HCT116 (cell line): ENCODE results near the gene MAPRE3. TPM values are rescaled to one million over a fixed set of nuclear protein-coding genes. Genes with fewer than 3 reads are reported as not detected.

Source experiments
- ATAC-seq: fragments of 200-7000 bp; cut with Tn5 transposase; 2 replicates; pipeline ENCODE4 v1.9.1; 2020; ENCODE audit warnings: mild to moderate bottlenecking, moderate library complexity
- BruUV-seq: library from RNA; stranded (reverse); fragments of 400-500 nt; replicated peaks from 2 replicates; lab custom pipeline; 2021; lab: Mats Ljungman, UMichigan
- CTCF ChIA-PET: fragments of 300-600 bp; sonication (Branson Sonifier 250); formaldehyde crosslinking; loops from one replicate; lab custom pipeline; 2021; ENCODE audit warnings: antibody characterized with exemption; lab: Charles Lee
- POLR2A ChIA-PET: fragments of 300-600, 350-600 bp; sonication (Branson Sonifier 250); formaldehyde crosslinking; loops from one replicate; lab custom pipeline; 2021; ENCODE audit warnings: antibody characterized with exemption; lab: Charles Lee
- RAD21 ChIA-PET, 2 experiments: fragments of 300-600 bp; sonication (Branson Sonifier 250); formaldehyde crosslinking; loops; one replicate each; lab custom pipeline; 2023; ENCODE audit warnings: low total read pairs in 2 of 2; ENCODE audit not compliant: uncharacterized antibody in 2 of 2, unreplicated experiment in 2 of 2, low non-redundant PET in 1 of 2; lab: Charles Lee
- DNase-seq: peaks from one replicate; pipeline ENCODE4 v3.0.0-alpha.2; 2010; ENCODE audit warnings: low read depth, low spot score
- H2AFZ ChIP-seq: fragments of 200-600 bp; shearing (Covaris generic), sonication (generic); 2 replicates; pipeline ENCODE4 v1.6.1; 2017; ENCODE audit warnings: low read depth, mixed run types, mixed read lengths, antibody characterized with exemption, low read length; ENCODE audit not compliant: poor library complexity, severe bottlenecking
- H3K27ac ChIP-seq: 2 replicates; pipeline ENCODE4 v1.5.1; 2012; ENCODE audit warnings: low read depth, low read length
- H3K27me3 ChIP-seq: fragments of 200-600 bp; sonication (generic); 2 replicates; pipeline ENCODE4 v1.6.1; 2016; ENCODE audit warnings: mixed run types, low read length, mixed read lengths; ENCODE audit not compliant: insufficient read depth
- H3K36me3 ChIP-seq, 2 experiments: fragments of 200-500 bp in 1 of 2; fragments of 200-600 bp in 1 of 2; sonication (Bioruptor generic) in 1 of 2; sonication (generic) in 1 of 2; 2 replicates each; pipeline versions ENCODE4 v1.5.1 to v1.6.1; 2014 to 2016; ENCODE audit warnings: low read length in 2 of 2, inconsistent platforms in 1 of 2, mixed read lengths in 1 of 2, mixed run types in 1 of 2; ENCODE audit not compliant: insufficient read depth in 2 of 2, control insufficient read depth in 1 of 2
- H3K4me1 ChIP-seq, 2 experiments: fragments of 200-600 bp in 1 of 2; sonication (generic) in 1 of 2; 2 replicates each; pipeline versions ENCODE4 v1.5.1 to v1.6.1; 2012 to 2017; ENCODE audit warnings: low read length in 2 of 2, inconsistent platforms in 1 of 2, mild to moderate bottlenecking in 1 of 2, mixed read lengths in 1 of 2, mixed run types in 1 of 2, moderate library complexity in 1 of 2; ENCODE audit not compliant: insufficient read depth in 2 of 2, control insufficient read depth in 1 of 2
- H3K4me2 ChIP-seq: fragments of 200-600 bp; sonication (generic); 2 replicates; pipeline ENCODE4 v1.6.1; 2017; ENCODE audit warnings: mixed run types, low read length, mixed read lengths
- H3K4me3 ChIP-seq, 2 experiments: fragments of 200-600 bp in 1 of 2; sonication (generic) in 1 of 2; replicated peaks in 1 of 2; 2 replicates each; pipeline ENCODE4 v1.5.1; 2011 to 2016; ENCODE audit warnings: low read length in 2 of 2, control low read depth in 1 of 2, low read depth in 1 of 2, mild to moderate bottlenecking in 1 of 2, mixed read lengths in 1 of 2, mixed run types in 1 of 2
- H3K79me2 ChIP-seq: fragments of 200-600 bp; sonication (generic); 2 replicates; pipeline ENCODE4 v1.6.1; 2017; ENCODE audit warnings: mild to moderate bottlenecking, mixed run types, low read length, moderate library complexity, mixed read lengths; ENCODE audit not compliant: insufficient read depth
- H3K9ac ChIP-seq: fragments of 200-600 bp; sonication (generic); 2 replicates; pipeline ENCODE4 v1.6.1; 2016; ENCODE audit warnings: low read length, mixed read lengths
- H3K9me2 ChIP-seq: fragments of 200-600 bp; sonication (generic), shearing (Covaris generic); 2 replicates; pipeline ENCODE4 v1.6.1; 2017; ENCODE audit warnings: mixed run types, mild to moderate bottlenecking, moderate library complexity; ENCODE audit not compliant: insufficient read depth
- H3K9me3 ChIP-seq, 2 experiments: fragments of 200-500 bp in 1 of 2; fragments of 200-600 bp in 1 of 2; sonication (Bioruptor generic) in 1 of 2; sonication (generic) in 1 of 2; 2 replicates each; pipeline ENCODE4 v1.6.1; 2014 to 2017; ENCODE audit warnings: low read length in 2 of 2, mixed read lengths in 2 of 2, inconsistent platforms in 1 of 2, low read depth in 1 of 2, mild to moderate bottlenecking in 1 of 2, mixed run types in 1 of 2, moderate library complexity in 1 of 2; ENCODE audit not compliant: control insufficient read depth in 1 of 2, insufficient read depth in 1 of 2
- H4K20me1 ChIP-seq: fragments of 200-600 bp; sonication (generic), shearing (Covaris generic); 2 replicates; pipeline ENCODE4 v1.6.1; 2017; ENCODE audit warnings: mixed run types, mild to moderate bottlenecking, moderate library complexity; ENCODE audit not compliant: insufficient read depth
- CBX3 ChIP-seq: IDR thresholded peaks from 2 replicates; pipeline ENCODE4 v1.6.1; 2012; ENCODE audit warnings: low read depth
- CEBPB ChIP-seq: IDR thresholded peaks from 2 replicates; pipeline ENCODE4 v1.6.1; 2012; ENCODE audit warnings: low read depth
- ELF1 ChIP-seq: IDR thresholded peaks from 2 replicates; pipeline ENCODE4 v1.6.1; 2012; ENCODE audit warnings: low read depth, borderline replicate concordance
- EZH2phosphoT487 ChIP-seq: fragments of 200-600 bp; IDR thresholded peaks from 2 replicates; pipeline ENCODE4 v1.6.1; 2018; ENCODE audit warnings: antibody characterized with exemption, borderline replicate concordance
- JUND ChIP-seq: IDR thresholded peaks from 2 replicates; pipeline ENCODE4 v1.6.1; 2012
- POLR2A ChIP-seq: IDR thresholded peaks from 2 replicates; pipeline ENCODE4 v1.7.0; 2011; ENCODE audit warnings: borderline replicate concordance; ENCODE audit not compliant: insufficient read depth, insufficient read length; ENCODE audit errors: extremely low read depth
- RAD21 ChIP-seq: IDR thresholded peaks from 2 replicates; pipeline ENCODE4 v1.6.1; 2012; ENCODE audit warnings: low read depth, mild to moderate bottlenecking
- SIN3A ChIP-seq: IDR thresholded peaks from 2 replicates; pipeline ENCODE4 v1.6.1; 2012; ENCODE audit warnings: low read depth
- TCF7L2 ChIP-seq: IDR thresholded peaks from 2 replicates; pipeline ENCODE4 v1.7.0; 2011; ENCODE audit warnings: borderline replicate concordance, inconsistent platforms; ENCODE audit not compliant: insufficient read depth, insufficient read length; ENCODE audit errors: extremely low read depth
- ZNF274 ChIP-seq: fragments of 200-500 bp; sonication (Bioruptor generic); IDR thresholded peaks from 2 replicates; pipeline ENCODE4 v1.6.1; 2014; ENCODE audit warnings: mild to moderate bottlenecking, low read depth, low read length, inconsistent platforms
- intact Hi-C: fragments of 100-400 bp; cut with micrococcal nuclease; formaldehyde crosslinking; loops from 2 replicates; pipeline ENCODE4 v1.10.0; 2022
- total RNA-seq: library from RNA; stranded (reverse); gene quantifications from one replicate; pipeline ENCODE4 v1.2.1, GENCODE V29; 2021; ENCODE audit not compliant: unreplicated experiment
- TF ChIP-seq, protein P1 (sequence below): IDR thresholded peaks from 2 replicates; pipeline ENCODE4 v1.6.1; 2012
- TF ChIP-seq, protein P2 (sequence below), 3 experiments: fragments of 200-600 bp in 1 of 3; sonication (generic) in 1 of 3; IDR thresholded peaks in 2 of 3; conservative IDR thresholded peaks in 1 of 3; 2 replicates each; pipeline ENCODE4 v1.5.1; 2012 to 2017; ENCODE audit warnings: low read depth in 2 of 3, low read length in 2 of 3, antibody characterized with exemption in 1 of 3, borderline replicate concordance in 1 of 3, control low read depth in 1 of 3, mild to moderate bottlenecking in 1 of 3, mixed read lengths in 1 of 3, mixed run types in 1 of 3, moderate library complexity in 1 of 3; ENCODE audit not compliant: insufficient read depth in 1 of 3

The MAPRE3 gene
- total RNA-seq, 1 experiment from 2014 or later: 12.1 TPM

DNA sequence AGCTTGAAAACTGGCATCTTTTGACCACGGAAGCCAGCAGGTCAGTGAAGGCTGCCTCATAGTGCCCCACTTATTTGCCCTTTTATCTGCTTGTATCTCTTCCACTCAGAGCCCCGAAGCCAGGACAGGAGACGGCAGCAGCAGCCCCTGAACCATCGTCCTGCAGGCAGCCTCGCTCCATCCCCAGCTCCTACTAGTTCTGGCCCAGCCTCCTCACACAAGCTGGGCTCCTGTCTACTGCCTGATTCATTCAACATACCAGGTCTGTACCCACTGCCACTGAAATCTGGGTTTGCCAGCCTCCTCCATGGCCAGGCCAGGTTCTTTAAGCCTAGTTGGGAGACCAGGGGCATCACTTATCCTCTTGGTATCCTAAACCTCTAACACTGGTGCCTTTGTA, 96.9 kb downstream of the MAPRE3 start:
- Histone ChIP-seq H3K9me2 (no peaks in the 10 kb centered on the region), H3K27ac (no peak overlapping the region), H3K9ac (no peak overlapping the region), H3K4me3 (no peak overlapping the region), H3K9me3 (no peaks in the 10 kb centered on the region), H3K79me2 (peaks cover 33% of the 10 kb centered on the region), H3K4me1 (peaks cover 7 to 17% of the 10 kb centered on the region in 2 experiments), H3K27me3 (no peaks in the 10 kb centered on the region), H3K36me3 (peaks cover 16 to 17% of the 10 kb centered on the region in 2 experiments; a peak in 3 of 4 replicates), H3K4me2 (no peak overlapping the region), H4K20me1 (no peaks in the 10 kb centered on the region), H2AFZ (no peak overlapping the region)
- CTCF ChIA-PET: no interaction called here
- BruUV-seq: no TSS peak
- RAD21 ChIA-PET: no interaction called here
- intact Hi-C loops: no loop called here
- TF ChIP-seq, protein P1, sequence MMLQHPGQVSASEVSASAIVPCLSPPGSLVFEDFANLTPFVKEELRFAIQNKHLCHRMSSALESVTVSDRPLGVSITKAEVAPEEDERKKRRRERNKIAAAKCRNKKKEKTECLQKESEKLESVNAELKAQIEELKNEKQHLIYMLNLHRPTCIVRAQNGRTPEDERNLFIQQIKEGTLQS: no peak
- TF ChIP-seq ZNF274: no peak
- no peak for TF ChIP-seq EZH2phosphoT487
- TF ChIP-seq POLR2A: no peak
- no peak for TF ChIP-seq ELF1
- no peak for TF ChIP-seq CBX3
- TF ChIP-seq TCF7L2: no peak
- TF ChIP-seq, all 23 proteins: peak for 0
- DNase-seq (no peak), ATAC-seq (no peak)
- POLR2A ChIA-PET: interaction anchor here (0.6 to 1.0 kb wide), 3 partner anchors 9 to 45 kb away, joined by 3 read pairs; no protein-coding TSS in a partner anchor

DNA sequence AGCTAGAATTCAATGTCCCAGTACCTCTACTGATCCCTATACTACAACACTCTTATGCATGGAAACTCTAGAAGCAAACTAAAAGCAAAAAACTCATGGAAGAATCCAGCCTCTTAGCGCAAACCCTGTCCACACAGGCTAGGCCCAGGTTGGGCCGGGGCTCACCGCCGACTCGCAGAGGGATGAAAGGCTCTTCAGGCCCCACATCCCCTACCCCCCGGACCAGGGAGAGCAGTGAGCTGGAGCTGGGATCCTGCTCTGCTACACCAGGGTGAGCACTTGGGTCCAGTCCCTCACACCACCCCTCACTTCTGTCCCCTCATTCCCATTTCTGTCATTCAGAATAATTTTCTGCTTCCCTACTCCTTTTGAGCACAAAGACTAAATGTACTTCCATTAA, 99.0 kb downstream of the MAPRE3 start:
- H3K79me2 ChIP-seq: peaks cover 33% of the 10 kb centered on the region
- TF ChIP-seq, protein P2, sequence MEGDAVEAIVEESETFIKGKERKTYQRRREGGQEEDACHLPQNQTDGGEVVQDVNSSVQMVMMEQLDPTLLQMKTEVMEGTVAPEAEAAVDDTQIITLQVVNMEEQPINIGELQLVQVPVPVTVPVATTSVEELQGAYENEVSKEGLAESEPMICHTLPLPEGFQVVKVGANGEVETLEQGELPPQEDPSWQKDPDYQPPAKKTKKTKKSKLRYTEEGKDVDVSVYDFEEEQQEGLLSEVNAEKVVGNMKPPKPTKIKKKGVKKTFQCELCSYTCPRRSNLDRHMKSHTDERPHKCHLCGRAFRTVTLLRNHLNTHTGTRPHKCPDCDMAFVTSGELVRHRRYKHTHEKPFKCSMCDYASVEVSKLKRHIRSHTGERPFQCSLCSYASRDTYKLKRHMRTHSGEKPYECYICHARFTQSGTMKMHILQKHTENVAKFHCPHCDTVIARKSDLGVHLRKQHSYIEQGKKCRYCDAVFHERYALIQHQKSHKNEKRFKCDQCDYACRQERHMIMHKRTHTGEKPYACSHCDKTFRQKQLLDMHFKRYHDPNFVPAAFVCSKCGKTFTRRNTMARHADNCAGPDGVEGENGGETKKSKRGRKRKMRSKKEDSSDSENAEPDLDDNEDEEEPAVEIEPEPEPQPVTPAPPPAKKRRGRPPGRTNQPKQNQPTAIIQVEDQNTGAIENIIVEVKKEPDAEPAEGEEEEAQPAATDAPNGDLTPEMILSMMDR (IDR thresholded peaks at IDR 0.05 in 2 of 3, conservative IDR thresholded peaks at IDR 0.05 in 1 of 3; ENCODE audit: borderline replicate concordance in 1 of 3, insufficient read depth in 1 of 3, low read depth in 2 of 3, low read length in 2 of 3): no peak
- TF ChIP-seq SIN3A: no peak
- no peak for TF ChIP-seq CEBPB
- TF ChIP-seq ELF1: no peak
- TF ChIP-seq RAD21: no peak
- TF ChIP-seq JUND: no peak
- H3K9me2 ChIP-seq: no peaks in the 10 kb centered on the region
- H3K4me2 ChIP-seq: peak overlapping the region; percentile 89
- intact Hi-C loops: no loop called here
- ChIA-PET CTCF (no interaction called here), RAD21 (no interaction called here), POLR2A (no interaction called here)
- H3K4me3 ChIP-seq: no peak overlapping the region
- no peak overlapping the region for H2AFZ ChIP-seq
- no peak overlapping the region for H3K9ac ChIP-seq
- no peaks in the 10 kb centered on the region for H4K20me1 ChIP-seq
- H3K9me3 ChIP-seq: no peaks in the 10 kb centered on the region
- H3K27me3 ChIP-seq: no peaks in the 10 kb centered on the region
- no TSS peak for BruUV-seq
- H3K4me1 ChIP-seq: peaks cover 7 to 18% of the 10 kb centered on the region in 2 experiments
- DNase-seq (no peak), ATAC-seq (no peak)
- H3K36me3 ChIP-seq: peaks cover 16 to 17% of the 10 kb centered on the region in 2 experiments; a peak in 3 of 4 replicates
- no peak overlapping the region for H3K27ac ChIP-seq
